Measurements from ENCODE around the gene SLC6A6. TPM values are rescaled to one million over a fixed set of nuclear protein-coding genes. Genes with fewer than 3 reads are reported as not detected.
"Not testable (repeated sequence)": the region's sequence is repeated elsewhere in the genome, so short reads cannot be mapped to it uniquely, and the experiment has no call there.

The SLC6A6 gene
- total RNA-seq, 4 donors from 2014 or later, result 4.4 to 10.5 (median 7.7) TPM

- H3K27me3 ChIP-seq, result peaks cover 4% of the 10 kb centered on the region
- no peak overlapping the region for H3K4me3 ChIP-seq
- no peaks in the 10 kb centered on the region for H3K9me3 ChIP-seq
- 88% methylated on average over 3 of the region's 3 CpGs; no CpG with 5 or more reads in 1 of the 2 donors for WGBS, 2 donors (ENCODE audit: low coverage in 1 of 2)
- intact Hi-C loops (cut with DNase I; ENCODE audit: low total_unique reads), result no loop called here
- DNase-seq, result no peak
- no peaks in the 10 kb centered on the region for H3K36me3 ChIP-seq
- no peak overlapping the region for H3K27ac ChIP-seq
- peaks cover 15 to 46% (median 32%) of the 10 kb centered on the region in 4 donors for H3K4me1 ChIP-seq
- in situ Hi-C loops (cut with MboI; ENCODE audit: low pct_ligation_motif_present in 1 of 4, low pct_unique_long_range_greater_than_20kb in 1 of 4, low sequenced_read_pairs in 3 of 4), result no loop called here
- TF ChIP-seq, protein P1, sequence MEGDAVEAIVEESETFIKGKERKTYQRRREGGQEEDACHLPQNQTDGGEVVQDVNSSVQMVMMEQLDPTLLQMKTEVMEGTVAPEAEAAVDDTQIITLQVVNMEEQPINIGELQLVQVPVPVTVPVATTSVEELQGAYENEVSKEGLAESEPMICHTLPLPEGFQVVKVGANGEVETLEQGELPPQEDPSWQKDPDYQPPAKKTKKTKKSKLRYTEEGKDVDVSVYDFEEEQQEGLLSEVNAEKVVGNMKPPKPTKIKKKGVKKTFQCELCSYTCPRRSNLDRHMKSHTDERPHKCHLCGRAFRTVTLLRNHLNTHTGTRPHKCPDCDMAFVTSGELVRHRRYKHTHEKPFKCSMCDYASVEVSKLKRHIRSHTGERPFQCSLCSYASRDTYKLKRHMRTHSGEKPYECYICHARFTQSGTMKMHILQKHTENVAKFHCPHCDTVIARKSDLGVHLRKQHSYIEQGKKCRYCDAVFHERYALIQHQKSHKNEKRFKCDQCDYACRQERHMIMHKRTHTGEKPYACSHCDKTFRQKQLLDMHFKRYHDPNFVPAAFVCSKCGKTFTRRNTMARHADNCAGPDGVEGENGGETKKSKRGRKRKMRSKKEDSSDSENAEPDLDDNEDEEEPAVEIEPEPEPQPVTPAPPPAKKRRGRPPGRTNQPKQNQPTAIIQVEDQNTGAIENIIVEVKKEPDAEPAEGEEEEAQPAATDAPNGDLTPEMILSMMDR (IDR thresholded peaks at IDR 0.05), result no peak
- TF ChIP-seq POLR2A (IDR thresholded peaks at IDR 0.05) (no peak), POLR2AphosphoS5 (IDR thresholded peaks at IDR 0.05) (no peak), EP300 (IDR thresholded peaks at IDR 0.05; ENCODE audit: low read depth) (no peak)
These were observed 4.4 kb downstream of the SLC6A6 start for GRCh38 chr3:14406766-14407165.

- peaks cover 15 to 42% (median 28%) of the 10 kb centered on the region in 4 donors for H3K4me1 ChIP-seq
- WGBS, 2 donors (ENCODE audit: low coverage in 1 of 2), result 80% methylated on average over 5 of the region's 5 CpGs
- no peaks in the 10 kb centered on the region for H3K36me3 ChIP-seq
- intact Hi-C loops (cut with DNase I; ENCODE audit: low total_unique reads) (no loop called here), in situ Hi-C loops (cut with MboI; ENCODE audit: low pct_ligation_motif_present in 1 of 4, low pct_unique_long_range_greater_than_20kb in 1 of 4, low sequenced_read_pairs in 3 of 4) (no loop called here)
- H3K9me3 ChIP-seq, result no peaks in the 10 kb centered on the region
- H3K27me3 ChIP-seq, result peaks cover 4% of the 10 kb centered on the region
- H3K27ac ChIP-seq, result no peak overlapping the region
- TF ChIP-seq EP300 (IDR thresholded peaks at IDR 0.05; ENCODE audit: low read depth) (no peak), POLR2A (IDR thresholded peaks at IDR 0.05) (no peak), POLR2AphosphoS5 (IDR thresholded peaks at IDR 0.05) (no peak)
- TF ChIP-seq, protein P1 (IDR thresholded peaks at IDR 0.05), result no peak
- no peak overlapping the region for H3K4me3 ChIP-seq
- no peak for DNase-seq
These were observed 4.8 kb downstream of the SLC6A6 start for GRCh38 chr3:14407203-14407602.

DNA sequence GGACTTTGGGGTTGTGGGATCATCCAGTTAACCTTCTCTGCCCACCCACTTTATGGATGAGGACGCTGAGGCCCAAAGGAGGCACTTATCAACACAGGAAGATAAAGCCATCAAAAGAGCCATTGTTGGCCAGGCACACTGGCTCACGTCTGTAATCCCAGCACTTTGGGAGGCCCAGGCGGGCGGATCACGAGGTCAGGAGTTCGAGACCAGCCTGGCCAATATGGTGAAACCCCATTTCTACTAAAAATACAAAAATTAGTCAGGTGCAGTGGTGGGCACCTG lies 7.3 kb downstream of the SLC6A6 start:
- H3K27me3 ChIP-seq; H3K9me3 ChIP-seq; in situ Hi-C loops (cut with MboI; ENCODE audit: low pct_ligation_motif_present in 1 of 4, low pct_unique_long_range_greater_than_20kb in 1 of 4, low sequenced_read_pairs in 3 of 4); intact Hi-C loops (cut with DNase I; ENCODE audit: low total_unique reads); H3K4me3 ChIP-seq; H3K36me3 ChIP-seq; DNase-seq; H3K27ac ChIP-seq: not testable (repeated sequence)
- peaks cover 0 to 29% (median 15%) of the 10 kb centered on the region in 4 donors for H3K4me1 ChIP-seq
- 60 to 80% methylated on average over 1 to 6 of the region's 6 CpGs for WGBS, 2 donors (ENCODE audit: low coverage in 1 of 2)

DNA sequence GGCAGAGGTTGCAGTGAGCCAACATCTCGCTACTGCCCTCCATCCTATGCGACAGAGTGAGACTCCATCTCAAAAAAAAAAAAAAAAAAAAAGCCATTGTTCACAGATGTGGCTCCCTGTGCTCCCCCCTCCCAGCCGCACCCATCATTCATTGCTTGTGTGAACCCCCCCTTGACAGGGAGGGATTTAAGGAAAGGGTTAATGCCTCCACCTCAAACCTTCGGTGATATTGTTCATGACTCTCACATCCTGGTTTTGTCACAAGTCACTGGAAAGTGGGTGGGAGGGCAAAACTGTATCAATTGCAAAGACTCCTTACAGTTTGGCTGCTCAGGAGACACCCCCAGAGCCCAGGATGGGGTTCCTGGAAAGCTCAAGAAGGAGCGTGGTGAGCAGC lies 7.7 kb downstream of the SLC6A6 start:
- TF ChIP-seq, protein P1 (IDR thresholded peaks at IDR 0.05), result no peak
- TF ChIP-seq EP300 (IDR thresholded peaks at IDR 0.05; ENCODE audit: low read depth) (no peak), POLR2A (IDR thresholded peaks at IDR 0.05) (no peak), POLR2AphosphoS5 (IDR thresholded peaks at IDR 0.05) (no peak)
- Histone ChIP-seq H3K4me3 (no peak overlapping the region), H3K36me3 (no peaks in the 10 kb centered on the region), H3K4me1 (peaks cover 0 to 25% (median 11%) of the 10 kb centered on the region in 4 donors), H3K27me3 (no peaks in the 10 kb centered on the region), H3K9me3 (no peaks in the 10 kb centered on the region), H3K27ac (peak overlapping the region in 1 of 4 donors; percentile 24)
- whole genome bisulfite sequencing, 2 donors (ENCODE audit: low coverage in 1 of 2), result 90 to 100% methylated on average over 1 to 5 of the region's 5 CpGs
- in situ Hi-C loops (cut with MboI; ENCODE audit: low pct_ligation_motif_present in 1 of 4, low pct_unique_long_range_greater_than_20kb in 1 of 4, low sequenced_read_pairs in 3 of 4) (no loop called here), intact Hi-C loops (cut with DNase I; ENCODE audit: low total_unique reads) (no loop called here)
- DNase-seq, result no peak

- in situ Hi-C loops (cut with MboI; ENCODE audit: low pct_ligation_motif_present in 1 of 4, low pct_unique_long_range_greater_than_20kb in 1 of 4, low sequenced_read_pairs in 3 of 4), result no loop called here
- Histone ChIP-seq H3K27me3 (no peaks in the 10 kb centered on the region), H3K9me3 (no peaks in the 10 kb centered on the region), H3K4me1 (peaks cover 0 to 20% (median 6%) of the 10 kb centered on the region in 4 donors), H3K36me3 (no peaks in the 10 kb centered on the region), H3K4me3 (no peak overlapping the region), H3K27ac (peak overlapping the region in 1 of 4 donors; percentile 24)
- TF ChIP-seq EP300 (IDR thresholded peaks at IDR 0.05; ENCODE audit: low read depth), result no peak
- TF ChIP-seq, protein P1 (IDR thresholded peaks at IDR 0.05), result no peak
- TF ChIP-seq POLR2AphosphoS5 (IDR thresholded peaks at IDR 0.05), result no peak
- TF ChIP-seq POLR2A (IDR thresholded peaks at IDR 0.05), result no peak
- intact Hi-C loops (cut with DNase I; ENCODE audit: low total_unique reads), result no loop called here
- 85% methylated on average over 6 of the region's 6 CpGs; no CpG with 5 or more reads in 1 of the 2 donors for WGBS, 2 donors (ENCODE audit: low coverage in 1 of 2)
- peak; percentile 33 for DNase-seq
These were observed 8.2 kb downstream of the SLC6A6 start for GRCh38 chr3:14410503-14411165.
